Endodermal cell (in vitro differentiated cells): Measurements from ENCODE around the gene MDM1. TPM values are rescaled to one million over a fixed set of nuclear protein-coding genes. Genes with fewer than 3 reads are reported as not detected.

ENCODE experiments used
- DNase-seq: peaks from one replicate; pipeline ENCODE4 v3.0.0-alpha.2; 2017
- H3K27ac ChIP-seq: 2 replicates; pipeline ENCODE4 v1.5.1; 2013; ENCODE audit warnings: mild to moderate bottlenecking, low read depth, low read length, moderate library complexity
- H3K27me3 ChIP-seq: 2 replicates; pipeline ENCODE4 v1.6.1; 2013; ENCODE audit warnings: mild to moderate bottlenecking, low read length, moderate library complexity; ENCODE audit not compliant: insufficient read depth, control insufficient read depth, poor library complexity, severe bottlenecking
- H3K36me3 ChIP-seq: 2 replicates; pipeline ENCODE4 v1.7.0; 2013; ENCODE audit warnings: mild to moderate bottlenecking, low read length, moderate library complexity; ENCODE audit not compliant: control insufficient read depth, insufficient read depth
- H3K4me1 ChIP-seq: one replicate; pipeline ENCODE4 v1.7.0; 2013; ENCODE audit warnings: low read length; ENCODE audit not compliant: control insufficient read depth, insufficient read depth
- H3K4me3 ChIP-seq: 2 replicates; pipeline ENCODE4 v1.5.1; 2013; ENCODE audit warnings: mild to moderate bottlenecking, low read length, moderate library complexity
- H3K9ac ChIP-seq: 2 replicates; pipeline ENCODE4 v1.6.1; 2013; ENCODE audit warnings: mild to moderate bottlenecking, low read length, moderate library complexity; ENCODE audit not compliant: poor library complexity, severe bottlenecking; ENCODE audit errors: extremely low read depth
- H3K9me3 ChIP-seq: 2 replicates; pipeline ENCODE4 v1.6.1; 2013; ENCODE audit warnings: mild to moderate bottlenecking, low read length, moderate library complexity; ENCODE audit not compliant: control insufficient read depth
- H3K27ac Mint-ChIP-seq: 2 replicates; pipeline ENCODE4 v1.8.0; 2020; ENCODE audit warnings: mixed read lengths
- H3K27me3 Mint-ChIP-seq: 2 replicates; pipeline ENCODE4 v1.8.0; 2021; ENCODE audit warnings: mild to moderate bottlenecking, mixed read lengths; ENCODE audit not compliant: insufficient read depth
- H3K36me3 Mint-ChIP-seq: 2 replicates; pipeline ENCODE4 v1.8.0; 2020; ENCODE audit warnings: low read depth, mixed read lengths
- H3K4me1 Mint-ChIP-seq: 2 replicates; pipeline ENCODE4 v1.8.0; 2020; ENCODE audit warnings: mixed read lengths
- H3K4me3 Mint-ChIP-seq: 2 replicates; pipeline ENCODE4 v1.8.0; 2020; ENCODE audit warnings: mild to moderate bottlenecking, moderate library complexity, mixed read lengths
- H3K9me3 Mint-ChIP-seq: 2 replicates; pipeline ENCODE4 v1.8.0; 2020; ENCODE audit warnings: mild to moderate bottlenecking, mixed read lengths
- CTCF ChIP-seq: fragments of 200-600 bp; sonication (generic); conservative IDR thresholded peaks from 2 replicates; pipeline ENCODE4 v1.5.0; 2021; ENCODE audit warnings: antibody characterized with exemption, mild to moderate bottlenecking
- WGBS, 2 experiments: methylation state at CpG; one replicate each; pipeline versions ENCODE4 v1.1.5 to v1.1.7; 2013; ENCODE audit warnings: missing lambda C conversion rate in 2 of 2, mixed read lengths in 1 of 2; ENCODE audit not compliant: insufficient coverage in 1 of 2, insufficient read length in 1 of 2; 5-methylcytosine and 5-hydroxymethylcytosine counted together
- total RNA-seq, 2 donors: library from RNA; stranded (reverse); fragmentation: NEBNext Ultra II Directional in 1 of 2; extraction: Animal tissue kit (Norgen Biotek cat#: 25700) in 1 of 2; gene quantifications; 2 replicates in 1 of 2; 3 replicates in 1 of 2; pipeline ENCODE4 v1.2.1, GENCODE V29; 2021

The MDM1 gene
- total RNA-seq, 2 donors from 2014 or later = 20.2 to 21.2 TPM

GRCh38 chr12:68334132-68334531, 2.0 kb upstream of the MDM1 start:
- Histone ChIP-seq H3K9me3 (no peaks in the 10 kb centered on the region), H3K9ac (no peak overlapping the region), H3K36me3 (no peaks in the 10 kb centered on the region), H3K27me3 (no peaks in the 10 kb centered on the region), H3K4me1 (peaks cover 6% of the 10 kb centered on the region), H3K27ac (no peak overlapping the region), H3K4me3 (no peak overlapping the region)
- TF ChIP-seq CTCF = peak; percentile 36
- H3K27me3 Mint-ChIP-seq = peaks cover 4% of the 10 kb centered on the region
- H3K9me3 Mint-ChIP-seq = no peaks in the 10 kb centered on the region
- peaks cover 26% of the 10 kb centered on the region for H3K4me1 Mint-ChIP-seq
- no peak overlapping the region for H3K27ac Mint-ChIP-seq
- H3K4me3 Mint-ChIP-seq = no peak overlapping the region
- H3K36me3 Mint-ChIP-seq = no peaks in the 10 kb centered on the region
- WGBS, 2 experiments = 71 to 83% methylated on average over 4 of the region's 4 CpGs
- DNase-seq = peak; percentile 73

GRCh38 chr12:68332728-68333630, 817 bp upstream of the MDM1 start:
- H3K9me3 ChIP-seq = no peaks in the 10 kb centered on the region
- no peak overlapping the region for H3K27ac ChIP-seq
- H3K27me3 Mint-ChIP-seq = peaks cover 3% of the 10 kb centered on the region
- H3K36me3 ChIP-seq = no peaks in the 10 kb centered on the region
- H3K9me3 Mint-ChIP-seq = no peaks in the 10 kb centered on the region
- TF ChIP-seq CTCF = no peak
- peak overlapping the region; percentile 89 for H3K4me3 ChIP-seq
- H3K27me3 ChIP-seq = no peaks in the 10 kb centered on the region
- peak overlapping the region; percentile 42 for H3K27ac Mint-ChIP-seq
- peak overlapping the region; percentile 44 for H3K9ac ChIP-seq
- peak overlapping the region; percentile 75 for H3K4me3 Mint-ChIP-seq
- WGBS, 2 experiments = 52 to 62% methylated on average over 11 to 18 of the region's 18 CpGs
- H3K4me1 ChIP-seq = peaks cover 6% of the 10 kb centered on the region
- H3K36me3 Mint-ChIP-seq = peaks cover 5% of the 10 kb centered on the region
- H3K4me1 Mint-ChIP-seq = peaks cover 32% of the 10 kb centered on the region
- DNase-seq = no peak

- no peak for DNase-seq
- no peak for TF ChIP-seq CTCF
- Histone ChIP-seq H3K4me3 (peak overlapping the region; percentile 89), H3K36me3 (peaks cover 4% of the 10 kb centered on the region), H3K27ac (no peak overlapping the region), H3K27me3 (no peaks in the 10 kb centered on the region), H3K9ac (peak overlapping the region; percentile 40), H3K4me1 (peaks cover 9% of the 10 kb centered on the region), H3K9me3 (no peaks in the 10 kb centered on the region)
- Mint-ChIP-seq H3K4me3 (peak overlapping the region; percentile 75), H3K27ac (peak overlapping the region; percentile 85), H3K27me3 (peaks cover 3% of the 10 kb centered on the region), H3K36me3 (peaks cover 12% of the 10 kb centered on the region), H3K4me1 (peaks cover 35% of the 10 kb centered on the region), H3K9me3 (no peaks in the 10 kb centered on the region)
- 49 to 75% methylated on average over 3 to 8 of the region's 9 CpGs for WGBS, 2 experiments
Measured at GRCh38 chr12:68331500-68331868, 678 bp downstream of the MDM1 start.
